ENCODE data around the gene BRD7. TPM values are rescaled to one million over a fixed set of nuclear protein-coding genes. Genes with fewer than 3 reads are reported as not detected.
A peak's percentile ranks its signal among the peaks of the same experiment; 100 is the strongest.

The BRD7 gene
- total and polyA plus RNA-seq, 2 of the 13 experiments (the other 11 are each of a cell fraction or from before 2014, with no cell fraction given) = 82.3 to 149 TPM

DNA sequence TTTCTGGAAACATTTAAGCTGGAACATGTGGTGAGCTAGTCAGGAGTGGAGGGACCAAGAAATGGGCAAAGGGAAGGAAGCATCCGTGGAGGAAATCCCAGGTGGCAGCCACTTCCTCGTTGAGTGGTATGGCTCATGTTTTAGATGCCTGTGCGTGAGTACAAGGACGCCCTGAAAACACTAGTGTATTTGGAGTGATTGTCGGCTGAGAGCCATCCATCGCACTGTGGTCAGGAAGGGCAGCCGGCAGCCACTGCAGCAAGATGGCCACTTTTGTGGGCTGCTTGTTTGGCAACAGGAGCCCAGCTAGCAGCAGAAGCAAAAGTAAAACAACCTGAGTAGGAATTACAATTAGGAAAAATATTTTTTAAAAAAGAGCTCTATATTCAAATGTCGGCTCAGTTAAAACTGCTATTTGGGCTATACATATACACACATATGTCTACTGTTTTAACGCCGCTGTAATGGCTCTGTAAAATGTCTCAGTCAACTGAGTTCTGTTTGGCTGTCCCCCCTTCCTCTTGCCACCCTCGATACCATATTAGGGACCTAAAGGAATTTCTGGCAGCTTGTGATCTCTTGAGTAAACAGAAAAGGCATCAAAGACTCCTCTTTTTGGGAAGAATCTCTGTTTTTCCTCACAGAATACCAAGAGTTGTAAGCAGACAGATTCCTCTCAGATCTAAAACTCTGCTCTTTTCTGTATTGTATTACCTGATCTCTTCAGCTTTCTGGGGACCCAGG lies 39.2 kb downstream of the BRD7 start:
- Histone ChIP-seq H2AFZ (ENCODE audit: low read length) (no peak overlapping the region), H4K20me1 (ENCODE audit: insufficient read depth, low read length) (no peaks in the 10 kb centered on the region), H3K79me2 (ENCODE audit: insufficient read depth, low read length) (no peaks in the 10 kb centered on the region), H3K4me2 (ENCODE audit: low read depth, low read length) (peak overlapping the region; percentile 2; the same call in 1 of the 2 replicates), H3K27ac (ENCODE audit: extremely low read length, insufficient read depth, low read length) (peak overlapping the region; percentile 6), H3K36me3 (replicated peaks in 1 of 2; ENCODE audit: control insufficient read depth in 1 of 2, insufficient read depth in 2 of 2, low read length in 2 of 2) (peaks cover 19 to 75% of the 10 kb centered on the region in 2 experiments), H3K4me3 (replicated peaks in 1 of 3; ENCODE audit: insufficient read depth in 1 of 3, low read depth in 2 of 3, low read length in 3 of 3) (no peak overlapping the region), H3K4me1 (ENCODE audit: insufficient read depth, low read length) (peaks cover 25% of the 10 kb centered on the region), H3K9me3 (ENCODE audit: low read length) (no peaks in the 10 kb centered on the region), H3K9ac (ENCODE audit: insufficient read depth, low read depth, low read length) (no peak overlapping the region; the same call in 1 of the 2 replicates), H3K27me3 (ENCODE audit: control insufficient read depth in 1 of 2, insufficient read depth in 2 of 2, low read length in 2 of 2) (no peaks in the 10 kb centered on the region)
- POLR2A ChIA-PET = no interaction called here
- in situ Hi-C loops (cut with HindIII; ENCODE audit: extremely low pct_ligation_motif_present, low pct_unique_long_range_greater_than_20kb) (no loop called here), intact Hi-C loops (cut with micrococcal nuclease; ENCODE audit: unreplicated experiment) (loop anchor here (5.0 kb wide), 1 partner anchor 338 kb away; no protein-coding TSS in a partner anchor)
- ATAC-seq (peak; percentile 69), DNase-seq (ENCODE audit: low spot score) (peak; percentile 63), FAIRE-seq (no peak)
- CTCF ChIA-PET (ENCODE audit: low intra/inter-chr PET ratio, low total read pairs) = no interaction called here
- 79% methylated on average over 11 of the region's 11 CpGs for WGBS (ENCODE audit: low lambda C conversion rate)
- BruUV-seq (replicated peaks) = no TSS peak
- no peak for TF ChIP-seq ZFP37 (CRISPR knock-in tag; IDR thresholded peaks at IDR 0.05; ENCODE audit: borderline replicate concordance)
- TF ChIP-seq, protein P1, sequence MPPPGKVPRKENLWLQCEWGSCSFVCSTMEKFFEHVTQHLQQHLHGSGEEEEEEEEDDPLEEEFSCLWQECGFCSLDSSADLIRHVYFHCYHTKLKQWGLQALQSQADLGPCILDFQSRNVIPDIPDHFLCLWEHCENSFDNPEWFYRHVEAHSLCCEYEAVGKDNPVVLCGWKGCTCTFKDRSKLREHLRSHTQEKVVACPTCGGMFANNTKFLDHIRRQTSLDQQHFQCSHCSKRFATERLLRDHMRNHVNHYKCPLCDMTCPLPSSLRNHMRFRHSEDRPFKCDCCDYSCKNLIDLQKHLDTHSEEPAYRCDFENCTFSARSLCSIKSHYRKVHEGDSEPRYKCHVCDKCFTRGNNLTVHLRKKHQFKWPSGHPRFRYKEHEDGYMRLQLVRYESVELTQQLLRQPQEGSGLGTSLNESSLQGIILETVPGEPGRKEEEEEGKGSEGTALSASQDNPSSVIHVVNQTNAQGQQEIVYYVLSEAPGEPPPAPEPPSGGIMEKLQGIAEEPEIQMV (CRISPR knock-in tag; IDR thresholded peaks at IDR 0.05; ENCODE audit: low read depth) = no peak
- TF ChIP-seq, protein P2, sequence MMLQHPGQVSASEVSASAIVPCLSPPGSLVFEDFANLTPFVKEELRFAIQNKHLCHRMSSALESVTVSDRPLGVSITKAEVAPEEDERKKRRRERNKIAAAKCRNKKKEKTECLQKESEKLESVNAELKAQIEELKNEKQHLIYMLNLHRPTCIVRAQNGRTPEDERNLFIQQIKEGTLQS (CRISPR knock-in tag; IDR thresholded peaks at IDR 0.05) = no peak
- TF ChIP-seq ISX (CRISPR knock-in tag; conservative IDR thresholded peaks at IDR 0.05) = no peak
- 0 out of 2 replicates have a peak, but pooled peaks have one; percentile 13 for TF ChIP-seq HOXA3 (CRISPR knock-in tag; IDR thresholded peaks at IDR 0.05)
- TF ChIP-seq PAWR (CRISPR knock-in tag; IDR thresholded peaks at IDR 0.05; ENCODE audit: borderline replicate concordance) = no peak
- TF ChIP-seq, protein P3, sequence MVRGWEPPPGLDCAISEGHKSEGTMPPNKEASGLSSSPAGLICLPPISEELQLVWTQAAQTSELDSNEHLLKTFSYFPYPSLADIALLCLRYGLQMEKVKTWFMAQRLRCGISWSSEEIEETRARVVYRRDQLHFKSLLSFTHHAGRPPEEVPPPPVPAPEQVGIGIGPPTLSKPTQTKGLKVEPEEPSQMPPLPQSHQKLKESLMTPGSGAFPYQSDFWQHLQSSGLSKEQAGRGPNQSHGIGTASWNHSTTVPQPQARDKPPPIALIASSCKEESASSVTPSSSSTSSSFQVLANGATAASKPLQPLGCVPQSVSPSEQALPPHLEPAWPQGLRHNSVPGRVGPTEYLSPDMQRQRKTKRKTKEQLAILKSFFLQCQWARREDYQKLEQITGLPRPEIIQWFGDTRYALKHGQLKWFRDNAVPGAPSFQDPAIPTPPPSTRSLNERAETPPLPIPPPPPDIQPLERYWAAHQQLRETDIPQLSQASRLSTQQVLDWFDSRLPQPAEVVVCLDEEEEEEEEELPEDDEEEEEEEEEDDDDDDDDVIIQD (CRISPR knock-in tag; IDR thresholded peaks at IDR 0.05; ENCODE audit: low read depth) = 0 out of 2 replicates have a peak, but pooled peaks have one; percentile 25
- TF ChIP-seq TBX2 (CRISPR knock-in tag; IDR thresholded peaks at IDR 0.05; ENCODE audit: borderline replicate concordance) = peak; percentile 41; the same call in 1 of the 2 replicates
- TF ChIP-seq, protein P4, sequence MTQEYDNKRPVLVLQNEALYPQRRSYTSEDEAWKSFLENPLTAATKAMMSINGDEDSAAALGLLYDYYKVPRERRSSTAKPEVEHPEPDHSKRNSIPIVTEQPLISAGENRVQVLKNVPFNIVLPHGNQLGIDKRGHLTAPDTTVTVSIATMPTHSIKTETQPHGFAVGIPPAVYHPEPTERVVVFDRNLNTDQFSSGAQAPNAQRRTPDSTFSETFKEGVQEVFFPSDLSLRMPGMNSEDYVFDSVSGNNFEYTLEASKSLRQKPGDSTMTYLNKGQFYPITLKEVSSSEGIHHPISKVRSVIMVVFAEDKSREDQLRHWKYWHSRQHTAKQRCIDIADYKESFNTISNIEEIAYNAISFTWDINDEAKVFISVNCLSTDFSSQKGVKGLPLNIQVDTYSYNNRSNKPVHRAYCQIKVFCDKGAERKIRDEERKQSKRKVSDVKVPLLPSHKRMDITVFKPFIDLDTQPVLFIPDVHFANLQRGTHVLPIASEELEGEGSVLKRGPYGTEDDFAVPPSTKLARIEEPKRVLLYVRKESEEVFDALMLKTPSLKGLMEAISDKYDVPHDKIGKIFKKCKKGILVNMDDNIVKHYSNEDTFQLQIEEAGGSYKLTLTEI (CRISPR knock-in tag; conservative IDR thresholded peaks at IDR 0.05) = no peak
- TF ChIP-seq FOXA1 (IDR thresholded peaks at IDR 0.05) = no peak
- TF ChIP-seq FOXA1 (CRISPR knock-in tag; IDR thresholded peaks at IDR 0.05) = peak; percentile 39; the same call in 1 of the 2 replicates
- peak; percentile 44; the same call in 1 of the 2 replicates for TF ChIP-seq ISL2 (CRISPR knock-in tag; IDR thresholded peaks at IDR 0.05)
- peak; percentile 94 for TF ChIP-seq SRF (IDR thresholded peaks at IDR 0.05; ENCODE audit: low read depth, low read length)
- TF ChIP-seq, protein P5, sequence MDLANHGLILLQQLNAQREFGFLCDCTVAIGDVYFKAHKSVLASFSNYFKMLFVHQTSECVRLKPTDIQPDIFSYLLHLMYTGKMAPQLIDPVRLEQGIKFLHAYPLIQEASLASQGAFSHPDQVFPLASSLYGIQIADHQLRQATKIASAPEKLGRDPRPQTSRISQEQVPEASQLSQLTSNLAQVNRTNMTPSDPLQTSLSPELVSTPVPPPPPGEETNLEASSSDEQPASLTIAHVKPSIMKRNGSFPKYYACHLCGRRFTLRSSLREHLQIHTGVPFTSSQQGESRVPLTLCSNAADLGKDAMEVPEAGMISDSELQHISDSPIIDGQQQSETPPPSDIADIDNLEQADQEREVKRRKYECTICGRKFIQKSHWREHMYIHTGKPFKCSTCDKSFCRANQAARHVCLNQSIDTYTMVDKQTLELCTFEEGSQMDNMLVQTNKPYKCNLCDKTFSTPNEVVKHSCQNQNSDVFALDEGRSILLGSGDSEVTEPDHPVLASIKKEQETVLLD (CRISPR knock-in tag; IDR thresholded peaks at IDR 0.05; ENCODE audit: low read depth) = no peak
- TF ChIP-seq ZNF382 (CRISPR knock-in tag; IDR thresholded peaks at IDR 0.05; ENCODE audit: borderline replicate concordance) = no peak
- TF ChIP-seq FOXA3 (CRISPR knock-in tag; IDR thresholded peaks at IDR 0.05) = peak; percentile 48
- peak; percentile 58 for TF ChIP-seq TCF7 (IDR thresholded peaks at IDR 0.05; ENCODE audit: low read depth)
- TF ChIP-seq HIVEP1 (CRISPR knock-in tag; IDR thresholded peaks at IDR 0.05) = no peak
- TF ChIP-seq SP5 (CRISPR knock-in tag; IDR thresholded peaks at IDR 0.05; ENCODE audit: borderline replicate concordance, low read depth) = no peak

Measured in HepG2 (cell line).